Spleen (tissue), 11 donors: ENCODE results near the gene SPECC1. TPM values are rescaled to one million over a fixed set of nuclear protein-coding genes. Genes with fewer than 3 reads are reported as not detected.

Experiments
- DNase-seq: peaks from one replicate; pipeline ENCODE4 v3.0.0-alpha.2; 2020
- H3K27ac ChIP-seq, 8 donors: fragments of 200-600 bp; sonication (generic) in 7 of 8; 1 replicate in 4 of 8; 2 replicates in 4 of 8; pipeline versions ENCODE4 v1.5.0 to v1.8.0; 2016 to 2021; ENCODE audit warnings: inconsistent platforms in 4 of 8, mild to moderate bottlenecking in 4 of 8, moderate library complexity in 1 of 8
- H3K27me3 ChIP-seq, 7 donors: fragments of 200-600 bp; sonication (generic) in 6 of 7; replicated peaks in 1 of 7; 1 replicate in 4 of 7; 2 replicates in 3 of 7; pipeline versions ENCODE4 v1.5.0 to v1.8.0; 2016 to 2021; ENCODE audit warnings: inconsistent platforms in 3 of 7, mild to moderate bottlenecking in 1 of 7
- H3K36me3 ChIP-seq, 6 donors: fragments of 200-600 bp; sonication (generic) in 5 of 6; 1 replicate in 4 of 6; 2 replicates in 2 of 6; pipeline versions ENCODE4 v1.5.0 to v1.8.0; 2016 to 2021; ENCODE audit warnings: inconsistent platforms in 2 of 6
- H3K4me1 ChIP-seq, 6 donors: fragments of 200-600 bp; sonication (generic) in 5 of 6; 1 replicate in 3 of 6; 2 replicates in 3 of 6; pipeline versions ENCODE4 v1.5.0 to v1.8.0; 2016 to 2021; ENCODE audit warnings: inconsistent platforms in 3 of 6
- H3K4me3 ChIP-seq, 8 donors: fragments of 200-600 bp; sonication (generic) in 7 of 8; 1 replicate in 4 of 8; 2 replicates in 4 of 8; pipeline versions ENCODE4 v1.5.0 to v1.8.0; 2016 to 2021; ENCODE audit warnings: inconsistent platforms in 4 of 8, mild to moderate bottlenecking in 4 of 8, moderate library complexity in 2 of 8
- H3K9me3 ChIP-seq, 8 donors: fragments of 200-600 bp; sonication (generic) in 7 of 8; 1 replicate in 4 of 8; 2 replicates in 4 of 8; pipeline versions ENCODE4 v1.5.0 to v1.8.0; 2016 to 2021; ENCODE audit warnings: inconsistent platforms in 4 of 8
- CTCF ChIP-seq, 11 experiments: fragments of 200-600 bp in 7 of 11; fragments of 450-650 bp in 4 of 11; sonication (generic) in 4 of 11; IDR thresholded peaks in 8 of 11; conservative IDR thresholded peaks in 3 of 11; 1 replicate in 7 of 11; 2 replicates in 4 of 11; pipeline versions ENCODE4 v1.4.0 to v1.8.0; 2016 to 2021; ENCODE audit warnings: antibody characterized with exemption in 11 of 11, inconsistent platforms in 4 of 11, mild to moderate bottlenecking in 1 of 11
- POLR2A ChIP-seq, 3 donors: fragments of 450-650 bp; IDR thresholded peaks; one replicate each; pipeline ENCODE4 v1.5.1; 2017; ENCODE audit warnings: antibody characterized with exemption in 3 of 3, mild to moderate bottlenecking in 1 of 3
- POLR2AphosphoS5 ChIP-seq, 3 donors: sonication (generic); formaldehyde crosslinking; IDR thresholded peaks; one replicate each; pipeline ENCODE4 v1.5.1; 2017; ENCODE audit warnings: antibody characterized with exemption in 3 of 3
- WGBS, 5 donors: extraction: QIAGEN DNeasy Blood & Tissue Kit in 3 of 5; methylation state at CpG; one replicate each; pipeline versions ENCODE4 v1.1.5 to v1.1.7; 2013 to 2018; 5-methylcytosine and 5-hydroxymethylcytosine counted together
- intact Hi-C: fragments of 100-400 bp; cut with DNase I; formaldehyde crosslinking; loops from one replicate; pipeline ENCODE4 v1.15.0; 2023; ENCODE audit warnings: low total_unique reads
- polyA plus RNA-seq, 3 donors: library from polyadenylated mRNA; stranded (reverse); fragments of 200-250 nt; gene quantifications; one replicate each; pipeline ENCODE4 v1.2.1, GENCODE V29; 2013
- total RNA-seq, 7 donors: library from RNA; depleted of rRNA in 3 of 7; stranded (reverse); fragments of >200 nt in 3 of 7; fragmentation: NEBNext Ultra II Directional in 4 of 7; extraction: Animal tissue kit (Norgen Biotek cat#: 25700) in 4 of 7; gene quantifications; one replicate each; pipeline versions ENCODE4 v1.1.0 to v1.2.1, GENCODE V29; 2016 to 2021
- donor health status: healthy with polysubstance abuse.
- donor health status: DM: no; HTN: no; CAD: no; lungs with moderate emphysema.
- donor health status: DM: no; HTN: no; CAD: no.
- donor health status: Bipolar disorder and iron deficiency.
- donor health status: healthy.
- donor health status: DM: no; HTN: no; CAD: no.
- donor health status: DM: yes; HTN: yes; CAD: no.

Gene SPECC1
- total and polyA plus RNA-seq, 10 donors: 7.4 to 129 (median 84.8) TPM

GRCh38 chr17:20089756-20090547, 80.8 kb downstream of the SPECC1 start:
- intact Hi-C loops: no loop called here
- TF ChIP-seq POLR2AphosphoS5 (IDR thresholded peaks at IDR 0.05): no peak
- TF ChIP-seq POLR2A (IDR thresholded peaks at IDR 0.05): no peak
- TF ChIP-seq CTCF (IDR thresholded peaks at IDR 0.05 in 8 of 11, conservative IDR thresholded peaks at IDR 0.05 in 3 of 11): no peak
- no peaks in the 10 kb centered on the region for H3K36me3 ChIP-seq
- peak overlapping the region in 1 of 8 donors; percentile 11 for H3K27ac ChIP-seq
- H3K4me3 ChIP-seq: no peak overlapping the region
- H3K4me1 ChIP-seq: peaks cover 0 to 12% (median 2%) of the 10 kb centered on the region in 6 donors
- no peaks in the 10 kb centered on the region for H3K9me3 ChIP-seq
- WGBS, 5 donors: 65 to 78% (median 69%) methylated on average over 15 of the region's 15 CpGs
- DNase-seq: no peak
- H3K27me3 ChIP-seq: no peaks in the 10 kb centered on the region

GRCh38 chr17:20091174-20092029, 82.2 kb downstream of the SPECC1 start:
- H3K9me3 ChIP-seq: no peaks in the 10 kb centered on the region
- 67 to 78% (median 69%) methylated on average over 19 of the region's 19 CpGs for WGBS, 5 donors
- no peak overlapping the region for H3K4me3 ChIP-seq
- peaks cover 0 to 19% (median 2%) of the 10 kb centered on the region in 6 donors for H3K4me1 ChIP-seq
- peak overlapping the region in 6 of 8 donors; percentile 35 to 65 (median 44) for H3K27ac ChIP-seq
- H3K36me3 ChIP-seq: peaks cover 0 to under 1% (median 0%) of the 10 kb centered on the region in 6 donors
- TF ChIP-seq CTCF (IDR thresholded peaks at IDR 0.05 in 8 of 11, conservative IDR thresholded peaks at IDR 0.05 in 3 of 11) (no peak), POLR2A (IDR thresholded peaks at IDR 0.05) (no peak), POLR2AphosphoS5 (IDR thresholded peaks at IDR 0.05) (no peak)
- intact Hi-C loops: no loop called here
- DNase-seq: no peak
- no peaks in the 10 kb centered on the region for H3K27me3 ChIP-seq

GRCh38 chr17:20092261-20092867, 83.2 kb downstream of the SPECC1 start:
- H3K36me3 ChIP-seq: peaks cover 0 to 10% (median 0%) of the 10 kb centered on the region in 6 donors
- intact Hi-C loops: no loop called here

More at GRCh38 chr17:20092261-20092867, 83.2 kb downstream of the SPECC1 start:
- TF ChIP-seq POLR2A (IDR thresholded peaks at IDR 0.05) (no peak), CTCF (IDR thresholded peaks at IDR 0.05 in 8 of 11, conservative IDR thresholded peaks at IDR 0.05 in 3 of 11) (no peak), POLR2AphosphoS5 (IDR thresholded peaks at IDR 0.05) (no peak)
- Histone ChIP-seq H3K27me3 (no peaks in the 10 kb centered on the region), H3K4me3 (no peak overlapping the region), H3K27ac (peak overlapping the region in 3 of 8 donors; percentile 35 to 60 (median 40)), H3K4me1 (peaks cover 0 to 19% (median 2%) of the 10 kb centered on the region in 6 donors), H3K9me3 (no peaks in the 10 kb centered on the region)
- WGBS, 5 donors: 90 to 93% (median 91%) methylated on average over 6 of the region's 6 CpGs
- DNase-seq: no peak
